ENCODE data around the gene MAP4K4.

MAP4K4 gene

GRCh38 chr2:101697124-101698013, at the start of gene MAP4K4:
Gene MAP4K4 (plus strand): TSS chr2:101697707. CDS start chr2:101698081, 374 bp downstream.
- TF ChIP-seq CTCF (IDR thresholded peaks at IDR 0.05) = peak; percentile 24 to 34

GRCh38 chr2:101653469-101653868, 44.0 kb upstream of the MAP4K4 start:
- intact Hi-C loops (cut with DNase I; ENCODE audit: low total_unique reads) = no loop called here
- no peaks in the 10 kb centered on the region for H3K9me3 ChIP-seq
- no peak for DNase-seq

More at GRCh38 chr2:101697124-101698013, at the start of gene MAP4K4:
- peak within 1 kb of the TSS; percentile 75 to 87 for H3K4me3 ChIP-seq
- H3K36me3 ChIP-seq = no peaks in the 10 kb centered on the region
- intact Hi-C loops (cut with DNase I; ENCODE audit: low total_unique reads) = loop anchor here (5.0 to 10.0 kb wide), 4 partner anchors 57 to 265 kb away; no protein-coding TSS in a partner anchor
- DNase-seq = peak; percentile 82 to 92
- H3K9me3 ChIP-seq = no peaks in the 10 kb centered on the region
- peaks cover 0 to 35% (median 17%) of the 10 kb centered on the region in 4 donors for H3K4me1 ChIP-seq
- no peaks in the 10 kb centered on the region for H3K27me3 ChIP-seq
- H3K27ac ChIP-seq = peak within 1 kb of the TSS; percentile 82 to 93

GRCh38 chr2:101655702-101656422, 41.6 kb upstream of the MAP4K4 start:
- no peak for TF ChIP-seq CTCF (IDR thresholded peaks at IDR 0.05)
- Histone ChIP-seq H3K27ac (peak overlapping the region; percentile 39 to 61), H3K4me3 (no peak overlapping the region), H3K27me3 (no peaks in the 10 kb centered on the region), H3K36me3 (no peaks in the 10 kb centered on the region), H3K4me1 (peaks cover 0 to 21% (median 7%) of the 10 kb centered on the region in 4 donors), H3K9me3 (no peaks in the 10 kb centered on the region)
- DNase-seq = peak in 1 of 2 donors; percentile 66
- intact Hi-C loops (cut with DNase I; ENCODE audit: low total_unique reads) = no loop called here

More at GRCh38 chr2:101653469-101653868, 44.0 kb upstream of the MAP4K4 start:
- no peak overlapping the region for H3K27ac ChIP-seq
- no peaks in the 10 kb centered on the region for H3K36me3 ChIP-seq
- no peak for TF ChIP-seq CTCF (IDR thresholded peaks at IDR 0.05)
- H3K4me3 ChIP-seq = no peak overlapping the region
- no peaks in the 10 kb centered on the region for H3K27me3 ChIP-seq
- peaks cover 0 to 21% (median 7%) of the 10 kb centered on the region in 4 donors for H3K4me1 ChIP-seq

GRCh38 chr2:101657787-101658186, 39.7 kb upstream of the MAP4K4 start:
- Histone ChIP-seq H3K4me3 (no peak overlapping the region), H3K9me3 (no peaks in the 10 kb centered on the region), H3K27me3 (no peaks in the 10 kb centered on the region), H3K4me1 (peaks cover 0 to 21% (median 7%) of the 10 kb centered on the region in 4 donors), H3K27ac (peak overlapping the region in 1 of 2 donors; percentile 61), H3K36me3 (no peaks in the 10 kb centered on the region)
- TF ChIP-seq CTCF (IDR thresholded peaks at IDR 0.05) = no peak
- no peak for DNase-seq
- intact Hi-C loops (cut with DNase I; ENCODE audit: low total_unique reads) = no loop called here

GRCh38 chr2:101658387-101658786, 39.1 kb upstream of the MAP4K4 start:
- no peak for TF ChIP-seq CTCF (IDR thresholded peaks at IDR 0.05)
- Histone ChIP-seq H3K36me3 (no peaks in the 10 kb centered on the region), H3K4me1 (peaks cover 0 to 21% (median 7%) of the 10 kb centered on the region in 4 donors), H3K4me3 (no peak overlapping the region), H3K27me3 (no peaks in the 10 kb centered on the region), H3K9me3 (no peaks in the 10 kb centered on the region), H3K27ac (no peak overlapping the region)
- intact Hi-C loops (cut with DNase I; ENCODE audit: low total_unique reads) = no loop called here
- DNase-seq = no peak
